ENCODE data around the gene EDC3.

Gene EDC3

DNA sequence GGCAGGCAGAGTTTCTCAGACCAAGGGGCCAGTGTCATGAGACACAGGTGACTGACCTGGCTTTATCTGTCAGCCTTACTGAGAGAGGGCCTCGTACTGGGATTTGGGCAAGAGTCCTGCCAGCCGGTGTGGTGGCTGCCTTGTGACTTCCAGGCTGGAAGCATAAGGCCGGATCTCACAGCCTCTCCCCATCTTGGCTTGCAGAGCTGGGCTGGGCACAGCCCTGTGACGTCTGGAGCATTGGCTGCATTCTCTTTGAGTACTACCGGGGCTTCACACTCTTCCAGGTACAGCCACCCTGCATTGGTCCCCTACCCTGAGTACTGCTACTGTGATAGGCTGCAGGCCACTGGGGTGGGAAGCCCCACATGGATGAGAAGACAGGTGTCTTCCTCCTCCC lies 68.1 kb downstream of the EDC3 start:
- DNase-seq (ENCODE audit: low read depth, low spot score): no peak
- TF ChIP-seq, protein P1, sequence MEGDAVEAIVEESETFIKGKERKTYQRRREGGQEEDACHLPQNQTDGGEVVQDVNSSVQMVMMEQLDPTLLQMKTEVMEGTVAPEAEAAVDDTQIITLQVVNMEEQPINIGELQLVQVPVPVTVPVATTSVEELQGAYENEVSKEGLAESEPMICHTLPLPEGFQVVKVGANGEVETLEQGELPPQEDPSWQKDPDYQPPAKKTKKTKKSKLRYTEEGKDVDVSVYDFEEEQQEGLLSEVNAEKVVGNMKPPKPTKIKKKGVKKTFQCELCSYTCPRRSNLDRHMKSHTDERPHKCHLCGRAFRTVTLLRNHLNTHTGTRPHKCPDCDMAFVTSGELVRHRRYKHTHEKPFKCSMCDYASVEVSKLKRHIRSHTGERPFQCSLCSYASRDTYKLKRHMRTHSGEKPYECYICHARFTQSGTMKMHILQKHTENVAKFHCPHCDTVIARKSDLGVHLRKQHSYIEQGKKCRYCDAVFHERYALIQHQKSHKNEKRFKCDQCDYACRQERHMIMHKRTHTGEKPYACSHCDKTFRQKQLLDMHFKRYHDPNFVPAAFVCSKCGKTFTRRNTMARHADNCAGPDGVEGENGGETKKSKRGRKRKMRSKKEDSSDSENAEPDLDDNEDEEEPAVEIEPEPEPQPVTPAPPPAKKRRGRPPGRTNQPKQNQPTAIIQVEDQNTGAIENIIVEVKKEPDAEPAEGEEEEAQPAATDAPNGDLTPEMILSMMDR (IDR thresholded peaks at IDR 0.05; ENCODE audit: insufficient read depth, low read length, missing control alignments): no peak
- H3K4me3 ChIP-seq (ENCODE audit: low read depth, low read length): no peak overlapping the region
- ChIA-PET POLR2A (no interaction called here), CTCF (interaction anchor here (0.8 to 46.3 kb wide), 7 partner anchors 9 to 255 kb away, joined by 3 to 1672 read pairs (median 5); partner anchors contain the start of gene CSK)

DNA sequence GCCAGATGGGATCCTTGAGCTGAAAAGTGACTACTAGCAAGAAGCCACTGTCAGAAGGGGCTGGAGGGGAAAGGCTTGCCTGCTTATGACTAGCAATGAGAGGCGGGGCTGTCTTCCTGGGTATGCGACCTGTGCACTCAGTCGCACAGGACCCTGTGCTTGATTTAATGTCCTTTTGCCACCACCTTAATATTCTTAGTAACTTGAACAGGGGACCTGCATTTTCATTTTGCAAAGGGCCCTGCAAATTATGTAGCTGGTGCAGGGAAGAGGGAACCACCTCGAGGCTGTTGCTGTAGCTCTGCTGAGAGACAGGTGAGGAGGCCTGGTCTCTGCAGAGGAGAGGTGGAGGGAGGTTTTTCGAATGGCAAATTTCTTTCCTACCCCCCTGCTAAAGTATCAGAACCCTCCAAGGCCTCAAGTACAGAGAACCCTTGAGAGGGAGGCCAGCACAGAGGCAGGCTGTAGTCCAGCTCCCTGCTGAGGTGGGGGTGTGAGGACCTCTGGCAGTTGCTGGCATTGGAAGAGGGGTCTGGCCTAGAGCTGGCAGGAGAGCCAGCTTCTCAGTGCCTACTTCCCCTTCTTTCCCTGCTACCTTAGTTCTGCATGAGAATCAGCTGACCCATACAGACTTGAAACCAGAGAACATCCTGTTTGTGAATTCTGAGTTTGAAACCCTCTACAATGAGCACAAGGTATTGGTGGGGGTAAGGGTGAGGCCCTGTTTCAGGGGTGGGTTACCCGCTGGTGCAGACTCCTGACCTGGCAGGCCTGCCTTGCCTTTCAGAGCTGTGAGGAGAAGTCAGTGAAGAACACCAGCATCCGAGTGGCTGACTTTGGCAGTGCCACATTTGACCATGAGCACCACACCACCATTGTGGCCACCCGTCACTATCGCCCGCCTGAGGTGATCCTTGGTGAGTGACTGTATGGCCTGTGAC lies 68.8 kb downstream of the EDC3 start:
- DNase-seq (ENCODE audit: low read depth, low spot score): no peak
- TF ChIP-seq, protein P1 (IDR thresholded peaks at IDR 0.05; ENCODE audit: insufficient read depth, low read length, missing control alignments): no peak
- no peak overlapping the region for H3K4me3 ChIP-seq (ENCODE audit: low read depth, low read length)
- POLR2A ChIA-PET: no interaction called here
- CTCF ChIA-PET: interaction anchor here (3.3 to 46.3 kb wide), 4 partner anchors 9 to 254 kb away, joined by 22 to 1672 read pairs (median 240); partner anchors contain the start of gene CSK

DNA sequence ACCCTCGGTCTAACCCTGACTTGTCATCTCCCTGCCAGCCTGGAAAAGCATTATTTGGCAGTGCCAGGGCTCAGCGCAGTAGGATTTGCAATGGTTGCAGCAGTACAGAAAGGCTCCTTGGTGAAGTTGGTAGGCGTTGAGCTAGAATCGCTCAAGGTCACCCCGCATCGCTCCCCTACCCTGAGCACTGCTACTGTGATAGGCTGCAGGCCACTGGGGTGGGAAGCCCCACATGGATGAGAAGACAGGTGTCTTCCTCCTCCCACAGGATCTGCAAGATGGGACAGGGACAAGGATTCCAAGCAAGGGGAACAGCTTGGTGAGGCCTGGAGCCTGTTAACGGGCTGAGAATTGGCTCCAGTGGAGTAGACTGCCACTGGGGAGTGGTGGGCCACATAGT lies 69.5 kb downstream of the EDC3 start:
- DNase-seq (ENCODE audit: low read depth, low spot score): no peak
- no peak overlapping the region for H3K4me3 ChIP-seq (ENCODE audit: low read depth, low read length)
- TF ChIP-seq, protein P1 (IDR thresholded peaks at IDR 0.05; ENCODE audit: insufficient read depth, low read length, missing control alignments): no peak
- ChIA-PET POLR2A (no interaction called here), CTCF (interaction anchor here (3.3 to 46.3 kb wide), 4 partner anchors 8 to 254 kb away, joined by 22 to 1672 read pairs (median 240); partner anchors contain the start of gene CSK)

DNA sequence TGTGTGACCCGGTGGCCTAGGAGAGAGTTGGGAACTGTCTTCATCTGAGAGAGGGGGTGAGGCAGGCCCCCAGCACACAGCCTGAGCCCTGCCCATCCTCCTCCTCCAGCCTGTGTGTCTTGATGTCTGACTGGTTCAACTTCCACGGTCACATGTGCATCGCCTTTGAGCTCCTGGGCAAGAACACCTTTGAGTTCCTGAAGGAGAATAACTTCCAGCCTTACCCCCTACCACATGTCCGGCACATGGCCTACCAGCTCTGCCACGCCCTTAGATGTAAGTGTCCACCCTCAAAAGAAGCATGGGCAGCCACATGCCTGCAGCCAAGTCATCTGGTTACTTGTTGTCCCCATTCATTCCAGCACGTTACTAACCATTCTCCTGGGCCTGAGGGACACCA lies 70.1 kb downstream of the EDC3 start:
- TF ChIP-seq, protein P1 (IDR thresholded peaks at IDR 0.05; ENCODE audit: insufficient read depth, low read length, missing control alignments): no peak
- ChIA-PET CTCF (interaction anchor here (3.3 to 46.3 kb wide), 4 partner anchors 8 to 253 kb away, joined by 22 to 1672 read pairs (median 240); partner anchors contain the start of gene CSK), POLR2A (interaction anchor here (1.0 to 1.1 kb wide), 2 partner anchors 9 to 165 kb away, joined by 3 read pairs; partner anchors contain the start of gene UBL7)
- DNase-seq (ENCODE audit: low read depth, low spot score): no peak
- H3K4me3 ChIP-seq (ENCODE audit: low read depth, low read length): no peak overlapping the region

DNA sequence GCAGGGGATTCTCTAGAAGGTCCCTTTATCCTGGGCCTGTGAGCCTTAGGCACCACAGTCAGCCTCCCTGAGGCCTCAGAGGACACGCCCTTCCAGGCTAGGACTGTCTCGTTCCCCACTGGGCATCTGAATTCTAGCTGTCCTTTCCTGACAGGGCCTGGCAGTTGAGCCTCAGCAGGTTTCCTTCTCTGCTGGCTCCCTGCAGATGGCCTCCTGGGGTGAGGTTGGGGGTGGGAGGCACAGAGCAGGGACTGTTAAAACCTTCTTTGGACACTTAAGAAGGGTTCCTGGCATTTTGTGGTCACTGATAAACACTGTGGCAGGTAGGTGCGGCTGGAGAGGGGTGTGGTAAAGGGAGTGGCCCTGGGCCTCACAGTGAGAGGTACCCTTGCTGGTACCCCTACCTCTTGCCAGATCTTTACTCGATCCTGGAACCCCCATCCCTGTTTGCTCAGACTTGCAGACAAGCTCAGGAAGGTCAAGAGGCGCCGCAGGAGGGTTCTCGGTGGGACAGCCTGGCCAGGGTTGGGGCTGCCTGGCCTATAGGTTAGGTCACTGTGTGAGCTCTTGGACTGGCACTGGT lies 71.7 kb downstream of the EDC3 start:
- ChIA-PET CTCF (interaction anchor here (0.7 to 46.3 kb wide), 6 partner anchors 13 to 330 kb away, joined by 3 to 1672 read pairs (median 72); partner anchors contain the start of gene CSK), POLR2A (interaction anchor here (0.6 kb wide), 1 partner anchor 9 kb away, joined by 3 read pairs; no protein-coding TSS in a partner anchor)
- H3K4me3 ChIP-seq (ENCODE audit: low read depth, low read length): no peak overlapping the region
- no peak for DNase-seq (ENCODE audit: low read depth, low spot score)
- TF ChIP-seq, protein P1 (IDR thresholded peaks at IDR 0.05; ENCODE audit: insufficient read depth, low read length, missing control alignments): no peak
